H1 (cell line): ENCODE results near the gene CPO. TPM values are rescaled to one million over a fixed set of nuclear protein-coding genes. Genes with fewer than 3 reads are reported as not detected.

ENCODE experiments used
- CTCF ChIA-PET: fragments of 300-600 bp; sonication (Branson Sonifier 250); formaldehyde crosslinking; loops from one replicate; lab custom pipeline; 2021; ENCODE audit not compliant: partially characterized antibody; lab: Charles Lee
- POLR2A ChIA-PET: fragments of 300-600 bp; sonication (Branson Sonifier 250); formaldehyde crosslinking; loops from one replicate; lab custom pipeline; 2021; ENCODE audit warnings: inconsistent platforms; ENCODE audit not compliant: partially characterized antibody; lab: Charles Lee
- DNase-seq, 2 experiments: peaks; one replicate each; pipeline versions ENCODE4 v3.0.0 to v3.0.0-alpha.2; 2010 to 2022; ENCODE audit warnings: low spot score in 2 of 2, low read depth in 1 of 2, mixed read lengths in 1 of 2
- FAIRE-seq: peaks from 2 replicates; lab custom pipeline; 2011; peaks lifted over from hg19 to GRCh38; lab: Jason Lieb, UNC
- H2AFZ ChIP-seq: 2 replicates; pipeline ENCODE4 v1.8.1; 2012; ENCODE audit warnings: low read length, inconsistent platforms
- H2AK5ac ChIP-seq: 2 replicates; pipeline ENCODE4 v1.6.1; 2013; ENCODE audit warnings: low read depth, low read length
- H2BK120ac ChIP-seq: replicated peaks from 2 replicates; pipeline ENCODE3; 2013; ENCODE audit warnings: low read depth, low read length, inconsistent platforms
- H2BK12ac ChIP-seq: 2 replicates; pipeline ENCODE4 v1.6.1; 2013; ENCODE audit warnings: low read depth, low read length
- H2BK15ac ChIP-seq: 2 replicates; pipeline ENCODE4 v1.6.1; 2013; ENCODE audit warnings: low read length
- H2BK20ac ChIP-seq: 2 replicates; pipeline ENCODE4 v1.6.1; 2013; ENCODE audit warnings: low read length
- H2BK5ac ChIP-seq: 2 replicates; pipeline ENCODE4 v1.6.1; 2013; ENCODE audit warnings: low read depth, low read length
- H3K14ac ChIP-seq: 2 replicates; pipeline ENCODE4 v1.6.1; 2013; ENCODE audit warnings: inconsistent platforms; ENCODE audit not compliant: insufficient read length
- H3K18ac ChIP-seq: 2 replicates; pipeline ENCODE4 v1.6.1; 2013; ENCODE audit warnings: low read length; ENCODE audit errors: extremely low read depth
- H3K23ac ChIP-seq: 2 replicates; pipeline ENCODE4 v1.6.1; 2013; ENCODE audit warnings: inconsistent platforms; ENCODE audit not compliant: insufficient read length
- H3K23me2 ChIP-seq: 2 replicates; pipeline ENCODE4 v1.6.1; 2013; ENCODE audit warnings: low read depth, low read length
- H3K27ac ChIP-seq: 2 replicates; pipeline ENCODE4 v1.6.1; 2011; ENCODE audit warnings: low read depth, low read length, inconsistent platforms
- H3K27me3 ChIP-seq, 4 experiments: replicated peaks in 1 of 4; 1 replicate in 1 of 4; 2 replicates in 3 of 4; pipeline versions ENCODE4 v1.6.1 to v1.8.1; 2011 to 2013; ENCODE audit warnings: low read length in 3 of 4, mild to moderate bottlenecking in 3 of 4, inconsistent platforms in 2 of 4, mixed read lengths in 2 of 4, moderate library complexity in 1 of 4; ENCODE audit not compliant: control insufficient read depth in 3 of 4, insufficient read depth in 3 of 4; ENCODE audit errors: extremely low read depth in 1 of 4
- H3K36me3 ChIP-seq, 4 experiments: 2 replicates each; pipeline versions ENCODE4 v1.6.1 to v1.8.1; 2011 to 2013; ENCODE audit warnings: mild to moderate bottlenecking in 4 of 4, low read length in 3 of 4, moderate library complexity in 2 of 4, control low read depth in 1 of 4, inconsistent platforms in 1 of 4; ENCODE audit not compliant: insufficient read depth in 4 of 4, control insufficient read depth in 2 of 4
- H3K4ac ChIP-seq: replicated peaks from 2 replicates; pipeline ENCODE3; 2013; ENCODE audit warnings: low read length, low read depth, mixed read lengths, inconsistent platforms; ENCODE audit not compliant: insufficient read length
- H3K4me1 ChIP-seq, 4 experiments: replicated peaks in 1 of 4; 1 replicate in 1 of 4; 2 replicates in 3 of 4; pipeline versions ENCODE4 v1.6.1 to v1.8.1; 2011 to 2013; ENCODE audit warnings: low read length in 3 of 4, inconsistent platforms in 2 of 4, mixed read lengths in 1 of 4; ENCODE audit not compliant: insufficient read depth in 4 of 4, control insufficient read depth in 3 of 4
- H3K4me2 ChIP-seq, 2 experiments: 2 replicates each; pipeline versions ENCODE4 v1.6.1 to v1.8.1; 2011 to 2013; ENCODE audit warnings: low read depth in 2 of 2, low read length in 2 of 2, control low read depth in 1 of 2, inconsistent platforms in 1 of 2, mild to moderate bottlenecking in 1 of 2; ENCODE audit not compliant: insufficient read depth in 1 of 2
- H3K4me3 ChIP-seq, 4 experiments: fragments of 200-600, 300-600 bp in 1 of 4; sonication (generic), shearing (Covaris generic), sonication (Bioruptor Twin) in 1 of 4; 2 replicates each; pipeline versions ENCODE4 v1.5.1 to v1.8.1; 2011 to 2016; ENCODE audit warnings: low read length in 4 of 4, low read depth in 3 of 4, control low read depth in 2 of 4, inconsistent platforms in 2 of 4, mild to moderate bottlenecking in 2 of 4, mixed read lengths in 1 of 4, moderate library complexity in 1 of 4; ENCODE audit not compliant: insufficient read depth in 2 of 4; ENCODE audit errors: extremely low read depth in 1 of 4
- H3K56ac ChIP-seq: replicated peaks from 2 replicates; pipeline ENCODE3; 2013; ENCODE audit warnings: low read depth, mild to moderate bottlenecking, mixed read lengths, low read length, inconsistent platforms; ENCODE audit not compliant: insufficient read length
- H3K79me1 ChIP-seq: 2 replicates; pipeline ENCODE4 v1.6.1; 2013; ENCODE audit warnings: low read depth, low read length, control low read depth
- H3K79me2 ChIP-seq, 2 experiments: 2 replicates each; pipeline versions ENCODE4 v1.6.1 to v1.8.1; 2012 to 2013; ENCODE audit warnings: low read length in 2 of 2, mild to moderate bottlenecking in 2 of 2, inconsistent platforms in 1 of 2; ENCODE audit not compliant: insufficient read depth in 2 of 2, control insufficient read depth in 1 of 2
- H3K9ac ChIP-seq, 4 experiments: replicated peaks in 1 of 4; 1 replicate in 1 of 4; 2 replicates in 3 of 4; pipeline versions ENCODE4 v1.6.1 to v1.8.1; 2011 to 2013; ENCODE audit warnings: low read depth in 3 of 4, low read length in 3 of 4, control low read depth in 2 of 4, mild to moderate bottlenecking in 2 of 4, moderate library complexity in 2 of 4, inconsistent platforms in 1 of 4; ENCODE audit errors: extremely low read depth in 1 of 4
- H3K9me3 ChIP-seq, 2 experiments: 2 replicates each; pipeline versions ENCODE4 v1.6.1 to v1.8.1; 2012 to 2013; ENCODE audit warnings: mild to moderate bottlenecking in 2 of 2, moderate library complexity in 2 of 2, control low read depth in 1 of 2, inconsistent platforms in 1 of 2, low read depth in 1 of 2, low read length in 1 of 2, mixed read lengths in 1 of 2; ENCODE audit not compliant: insufficient read depth in 2 of 2
- H4K20me1 ChIP-seq, 2 experiments: replicated peaks in 1 of 2; 2 replicates each; pipeline versions ENCODE3 to v1.8.1; 2011 to 2013; ENCODE audit warnings: inconsistent platforms in 2 of 2, low read length in 2 of 2, mild to moderate bottlenecking in 1 of 2; ENCODE audit not compliant: insufficient read depth in 2 of 2, control insufficient read depth in 1 of 2
- H4K5ac ChIP-seq: 2 replicates; pipeline ENCODE4 v1.6.1; 2013; ENCODE audit warnings: low read length, low read depth, mixed read lengths, inconsistent platforms; ENCODE audit not compliant: insufficient read length
- H4K8ac ChIP-seq: 2 replicates; pipeline ENCODE4 v1.8.0; 2013; ENCODE audit warnings: mild to moderate bottlenecking, moderate library complexity, low read length, inconsistent platforms; ENCODE audit not compliant: insufficient read depth; ENCODE audit errors: extremely low read depth
- H4K91ac ChIP-seq: replicated peaks from 2 replicates; pipeline ENCODE3; 2013; ENCODE audit warnings: low read length, mixed read lengths, inconsistent platforms; ENCODE audit not compliant: insufficient read length
- ASH2L ChIP-seq: fragments of 200-600, 300-600 bp; sonication (generic); IDR thresholded peaks from one replicate; pipeline ENCODE4 v1.7.1; 2017; ENCODE audit warnings: low read length
- CHD1 ChIP-seq: IDR thresholded peaks from 2 replicates; pipeline ENCODE4 v1.6.1; 2012; ENCODE audit warnings: low read depth, low read length, improper control_type of control experiment
- EZH2 ChIP-seq: fragments of 200-600 bp; sonication (generic); IDR thresholded peaks from 2 replicates; pipeline ENCODE4 v1.7.1; 2012; ENCODE audit warnings: low read depth, mild to moderate bottlenecking, moderate library complexity, low read length, inconsistent platforms; ENCODE audit not compliant: severe bottlenecking
- HDAC2 ChIP-seq, 2 experiments: fragments of 300-600 bp in 1 of 2; sonication (generic) in 1 of 2; IDR thresholded peaks; 2 replicates each; pipeline ENCODE4 v1.6.1; 2011 to 2012; ENCODE audit warnings: low read depth in 2 of 2, low read length in 2 of 2, mild to moderate bottlenecking in 2 of 2, moderate library complexity in 2 of 2, borderline replicate concordance in 1 of 2, inconsistent platforms in 1 of 2
- MAFK ChIP-seq: IDR thresholded peaks from 2 replicates; pipeline ENCODE4 v1.6.1; 2012; ENCODE audit warnings: low read depth, mild to moderate bottlenecking, improper control_type of control experiment, low read length
- RXRA ChIP-seq: IDR thresholded peaks from 2 replicates; pipeline ENCODE4 v1.6.1; 2011; ENCODE audit warnings: low read depth, mild to moderate bottlenecking, low read length, moderate library complexity; ENCODE audit not compliant: insufficient read depth
- SAP30 ChIP-seq: fragments of 300-600 bp; sonication (generic); IDR thresholded peaks from 2 replicates; pipeline ENCODE4 v1.7.1; 2012; ENCODE audit warnings: low read length, moderate library complexity, mild to moderate bottlenecking, inconsistent platforms; ENCODE audit not compliant: insufficient read depth, insufficient replicate concordance
- SP2 ChIP-seq: IDR thresholded peaks from 2 replicates; pipeline ENCODE4 v1.6.1; 2012; ENCODE audit warnings: mild to moderate bottlenecking, low read length, inconsistent platforms
- TAF1 ChIP-seq: IDR thresholded peaks from 2 replicates; pipeline ENCODE4 v1.6.1; 2011; ENCODE audit warnings: mild to moderate bottlenecking, low read depth, low read length
- WGBS, 2 experiments: shearing (Covaris generic) in 1 of 2; methylation state at CpG; one replicate each; pipeline versions ENCODE4 v1.1.6 to v1.1.7; 2013 to 2015; ENCODE audit warnings: low lambda C conversion rate in 2 of 2, mixed read lengths in 2 of 2, inconsistent platforms in 1 of 2, low coverage in 1 of 2, missing lambda C conversion rate in 1 of 2; ENCODE audit not compliant: insufficient replicate concordance in 2 of 2, insufficient coverage in 1 of 2, insufficient read length in 1 of 2; ENCODE audit errors: extremely low coverage in 1 of 2, missing lambda C conversion rate in 1 of 2; 5-methylcytosine and 5-hydroxymethylcytosine counted together
- polyA plus RNA-seq, 7 experiments: library from polyadenylated mRNA; depleted of rRNA in 3 of 7; stranded (reverse) in 5 of 7; unstranded in 2 of 7; fragments of >200 nt in 5 of 7; fragments of 200-250 nt in 2 of 7; gene quantifications; 1 replicate in 5 of 7; 2 replicates in 1 of 7; 4 replicates in 1 of 7; pipeline versions ENCODE4 v1.2.1 to v1.2.3, GENCODE V29; 2011 to 2013; ENCODE audit warnings: missing spikeins in 2 of 7, mixed read lengths in 2 of 7
- total RNA-seq: library from RNA; stranded (reverse); fragmentation: NEBNext Ultra II Directional; extraction: Animal tissue kit (Norgen Biotek cat#: 25700); gene quantifications from 2 replicates; pipeline ENCODE4 v1.2.1, GENCODE V29; 2021
- TF ChIP-seq, protein P1 (sequence below): IDR thresholded peaks from 2 replicates; pipeline ENCODE4 v1.6.1; 2012; ENCODE audit warnings: low read length, inconsistent platforms
- TF ChIP-seq, protein P2 (sequence below): IDR thresholded peaks from 2 replicates; pipeline ENCODE4 v1.6.1; 2012; ENCODE audit warnings: inconsistent platforms

CPO gene
- total and polyA plus RNA-seq, 2 of the 8 experiments (the other 6 are each of a cell fraction or from before 2014, with no cell fraction given), result 1.3 TPM

DNA sequence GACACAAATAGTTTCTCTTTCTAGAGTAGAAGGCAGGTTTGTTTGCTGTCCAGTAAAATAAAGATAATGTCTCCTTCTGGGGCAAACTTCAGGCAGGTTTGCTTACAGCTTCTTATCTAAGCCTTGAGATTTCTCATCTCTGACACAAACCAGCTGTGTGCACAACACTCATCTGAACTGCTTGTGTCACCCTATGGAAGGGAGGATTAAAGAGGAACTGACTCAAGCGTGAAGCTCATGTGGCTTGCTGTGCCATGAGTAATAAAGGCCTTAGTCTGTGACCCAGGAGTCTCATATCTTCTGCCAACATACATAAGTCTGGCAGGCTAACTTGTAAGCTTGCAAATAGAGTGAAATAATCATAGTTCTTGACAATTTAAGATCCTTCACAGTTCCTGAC lies 24.2 kb upstream of the CPO start:
- Histone ChIP-seq H4K5ac (no peak overlapping the region), H3K4me1 (peaks cover 0 to 5% (median 2%) of the 10 kb centered on the region in 4 experiments; a peak in 3 of 7 replicates), H2AFZ (no peak overlapping the region), H4K91ac (no peak overlapping the region), H3K23me2 (no peaks in the 10 kb centered on the region), H3K27me3 (no peaks in the 10 kb centered on the region), H2BK12ac (no peak overlapping the region), H2BK15ac (no peak overlapping the region), H3K4me3 (no peak overlapping the region), H3K9ac (no peak overlapping the region), H2AK5ac (no peak overlapping the region), H3K18ac (no peak overlapping the region), H3K56ac (no peak overlapping the region), H2BK5ac (no peak overlapping the region), H3K14ac (no peak overlapping the region), H2BK120ac (no peak overlapping the region), H3K23ac (no peak overlapping the region), H3K36me3 (no peaks in the 10 kb centered on the region), H4K20me1 (no peaks in the 10 kb centered on the region), H3K9me3 (no peaks in the 10 kb centered on the region), H3K79me1 (no peaks in the 10 kb centered on the region), H2BK20ac (no peak overlapping the region), H3K79me2 (no peaks in the 10 kb centered on the region), H3K27ac (no peak overlapping the region), H3K4ac (no peak overlapping the region), H3K4me2 (no peak overlapping the region), H4K8ac (no peak overlapping the region)
- ChIA-PET POLR2A (interaction anchor here (1.6 kb wide), 1 partner anchor 92 kb away, joined by 4 read pairs; no protein-coding TSS in a partner anchor), CTCF (no interaction called here)
- WGBS, 2 experiments, result 78% methylated on average over 1 of the region's 1 CpG; no CpG with 5 or more reads in 1 of the 2 experiments
- FAIRE-seq (no peak), DNase-seq (no peak)
- TF ChIP-seq TAF1, result no peak
- TF ChIP-seq, protein P1, sequence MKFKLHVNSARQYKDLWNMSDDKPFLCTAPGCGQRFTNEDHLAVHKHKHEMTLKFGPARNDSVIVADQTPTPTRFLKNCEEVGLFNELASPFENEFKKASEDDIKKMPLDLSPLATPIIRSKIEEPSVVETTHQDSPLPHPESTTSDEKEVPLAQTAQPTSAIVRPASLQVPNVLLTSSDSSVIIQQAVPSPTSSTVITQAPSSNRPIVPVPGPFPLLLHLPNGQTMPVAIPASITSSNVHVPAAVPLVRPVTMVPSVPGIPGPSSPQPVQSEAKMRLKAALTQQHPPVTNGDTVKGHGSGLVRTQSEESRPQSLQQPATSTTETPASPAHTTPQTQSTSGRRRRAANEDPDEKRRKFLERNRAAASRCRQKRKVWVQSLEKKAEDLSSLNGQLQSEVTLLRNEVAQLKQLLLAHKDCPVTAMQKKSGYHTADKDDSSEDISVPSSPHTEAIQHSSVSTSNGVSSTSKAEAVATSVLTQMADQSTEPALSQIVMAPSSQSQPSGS, result no peak
- TF ChIP-seq RXRA, result no peak
- no peak for TF ChIP-seq EZH2
- TF ChIP-seq, protein P2, sequence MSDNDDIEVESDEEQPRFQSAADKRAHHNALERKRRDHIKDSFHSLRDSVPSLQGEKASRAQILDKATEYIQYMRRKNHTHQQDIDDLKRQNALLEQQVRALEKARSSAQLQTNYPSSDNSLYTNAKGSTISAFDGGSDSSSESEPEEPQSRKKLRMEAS, result no peak
- no peak for TF ChIP-seq CHD1
- TF ChIP-seq MAFK, result no peak
- no peak for TF ChIP-seq HDAC2 (IDR thresholded peaks at IDR 0.05; ENCODE audit: borderline replicate concordance in 1 of 2, low read depth in 2 of 2, low read length in 2 of 2)
- no peak for TF ChIP-seq SAP30
- TF ChIP-seq SP2, result no peak
- no peak for TF ChIP-seq ASH2L
